ENCODE results near the gene THSD4.

- TF ChIP-seq CTCF (IDR thresholded peaks at IDR 0.05; ENCODE audit: low read length) (no peak), EZH2 (IDR thresholded peaks at IDR 0.05; ENCODE audit: borderline replicate concordance, low read length) (no peak)
Observed at GRCh38 chr15:71463156-71463665, 347.9 kb downstream of the THSD4 start.
